Loucy (cell line): ENCODE data around the gene GNAT1.
A peak's percentile ranks its signal among the peaks of the same experiment; 100 is the strongest.

ENCODE experiments used
- H2AFZ ChIP-seq: fragments of 200-600 bp; sonication (generic); 2 replicates; pipeline ENCODE4 v1.6.0; 2016; ENCODE audit warnings: antibody characterized with exemption, mild to moderate bottlenecking, low read length, moderate library complexity
- H3F3A ChIP-seq: fragments of 200-600 bp; 2 replicates; pipeline ENCODE4 v1.6.0; 2016; ENCODE audit warnings: antibody characterized with exemption, low read depth, mild to moderate bottlenecking
- H3K27me3 ChIP-seq: fragments of 200-600 bp; sonication (generic); 2 replicates; pipeline ENCODE4 v1.6.1; 2014; ENCODE audit warnings: low read length, mild to moderate bottlenecking; ENCODE audit not compliant: insufficient read depth, poor library complexity, severe bottlenecking
- H3K36me3 ChIP-seq: fragments of 200-600 bp; sonication (generic); 2 replicates; pipeline ENCODE4 v1.6.1; 2016; ENCODE audit warnings: low read length; ENCODE audit not compliant: insufficient read depth
- H3K4me1 ChIP-seq: fragments of 200-600 bp; sonication (generic); 2 replicates; pipeline ENCODE4 v1.5.1; 2014; ENCODE audit warnings: low read length, mild to moderate bottlenecking; ENCODE audit not compliant: insufficient read depth, poor library complexity, severe bottlenecking
- H3K4me2 ChIP-seq: fragments of 200-600 bp; sonication (generic); 2 replicates; pipeline ENCODE4 v1.6.0; 2014; ENCODE audit warnings: antibody characterized with exemption, low read length, low read depth, mild to moderate bottlenecking; ENCODE audit not compliant: poor library complexity, severe bottlenecking
- H3K4me3 ChIP-seq: fragments of 200-600 bp; sonication (generic); 2 replicates; pipeline ENCODE4 v1.5.1; 2014; ENCODE audit warnings: low read length, mild to moderate bottlenecking, mixed read lengths; ENCODE audit not compliant: poor library complexity, severe bottlenecking
- H3K79me2 ChIP-seq: fragments of 200-600 bp; sonication (generic); 2 replicates; pipeline ENCODE4 v1.6.1; 2014; ENCODE audit warnings: low read length; ENCODE audit not compliant: insufficient read depth
- H3K9ac ChIP-seq: fragments of 200-600 bp; sonication (generic); 2 replicates; pipeline ENCODE4 v1.6.0; 2014; ENCODE audit warnings: mild to moderate bottlenecking, low read depth, low read length, moderate library complexity; ENCODE audit not compliant: poor library complexity, severe bottlenecking
- H3K9me2 ChIP-seq: fragments of 200-600 bp; sonication (generic); replicated peaks from 2 replicates; pipeline ENCODE4 v1.6.1; 2016; ENCODE audit warnings: low read depth, low read length, mixed read lengths
- H3K9me3 ChIP-seq: fragments of 200-600 bp; sonication (generic); 2 replicates; pipeline ENCODE4 v1.6.1; 2014; ENCODE audit warnings: mild to moderate bottlenecking, antibody characterized with exemption, low read length, low read depth; ENCODE audit not compliant: insufficient read depth
- H4K20me1 ChIP-seq: fragments of 200-600 bp; sonication (generic); 2 replicates; pipeline ENCODE4 v1.6.0; 2014; ENCODE audit warnings: antibody characterized with exemption, low read length, mild to moderate bottlenecking; ENCODE audit not compliant: insufficient read depth, poor library complexity, severe bottlenecking
- EZH2phosphoT487 ChIP-seq: fragments of 200-600 bp; IDR thresholded peaks from 2 replicates; pipeline ENCODE4 v1.6.1; 2018; ENCODE audit warnings: antibody characterized with exemption, mild to moderate bottlenecking, moderate library complexity, borderline replicate concordance
- TF ChIP-seq, protein P1 (sequence below): fragments of 200-600 bp; sonication (generic); conservative IDR thresholded peaks from 2 replicates; pipeline ENCODE4 v1.5.1; 2014; ENCODE audit warnings: mild to moderate bottlenecking, antibody characterized with exemption, low read length

The GNAT1 gene

DNA sequence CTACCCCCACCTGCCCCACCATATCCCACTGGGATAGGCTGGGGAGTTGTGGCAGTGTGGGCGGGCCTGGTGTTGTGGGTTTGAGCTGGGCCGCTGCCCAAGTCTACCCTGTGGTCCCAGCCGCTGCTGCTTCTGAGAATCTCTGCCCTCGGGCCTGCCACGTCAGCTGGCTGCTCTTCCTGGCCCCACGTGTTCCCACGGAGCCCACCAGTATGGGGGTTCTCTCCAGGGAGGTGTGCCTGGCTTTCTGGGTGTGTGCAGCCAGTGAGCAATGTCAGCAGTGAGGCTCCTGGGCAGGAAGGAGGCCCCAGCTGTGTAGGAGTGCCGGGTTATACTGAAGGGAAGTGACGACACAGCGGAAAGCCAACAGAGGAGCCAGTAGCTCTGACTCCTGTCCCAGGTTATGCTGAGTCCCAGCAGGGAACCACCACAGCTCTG lies 55.1 kb downstream of the GNAT1 start:
- no peak overlapping the region for H2AFZ ChIP-seq
- peaks cover 95% of the 10 kb centered on the region for H4K20me1 ChIP-seq
- H3K4me1 ChIP-seq: peaks cover 42% of the 10 kb centered on the region

More for the DNA sequence above, 55.1 kb downstream of the GNAT1 start:
- no peaks in the 10 kb centered on the region for H3K9me2 ChIP-seq
- peaks cover 96% of the 10 kb centered on the region for H3K79me2 ChIP-seq
- no peaks in the 10 kb centered on the region for H3K27me3 ChIP-seq
- H3K36me3 ChIP-seq: peaks cover 43% of the 10 kb centered on the region; the same call in 1 of the 2 replicates
- peaks cover 3% of the 10 kb centered on the region; the same call in 1 of the 2 replicates for H3F3A ChIP-seq
- H3K4me3 ChIP-seq: peak overlapping the region; percentile 75
- H3K9ac ChIP-seq: peak overlapping the region; percentile 66
- TF ChIP-seq EZH2phosphoT487: no peak
- TF ChIP-seq, protein P1, sequence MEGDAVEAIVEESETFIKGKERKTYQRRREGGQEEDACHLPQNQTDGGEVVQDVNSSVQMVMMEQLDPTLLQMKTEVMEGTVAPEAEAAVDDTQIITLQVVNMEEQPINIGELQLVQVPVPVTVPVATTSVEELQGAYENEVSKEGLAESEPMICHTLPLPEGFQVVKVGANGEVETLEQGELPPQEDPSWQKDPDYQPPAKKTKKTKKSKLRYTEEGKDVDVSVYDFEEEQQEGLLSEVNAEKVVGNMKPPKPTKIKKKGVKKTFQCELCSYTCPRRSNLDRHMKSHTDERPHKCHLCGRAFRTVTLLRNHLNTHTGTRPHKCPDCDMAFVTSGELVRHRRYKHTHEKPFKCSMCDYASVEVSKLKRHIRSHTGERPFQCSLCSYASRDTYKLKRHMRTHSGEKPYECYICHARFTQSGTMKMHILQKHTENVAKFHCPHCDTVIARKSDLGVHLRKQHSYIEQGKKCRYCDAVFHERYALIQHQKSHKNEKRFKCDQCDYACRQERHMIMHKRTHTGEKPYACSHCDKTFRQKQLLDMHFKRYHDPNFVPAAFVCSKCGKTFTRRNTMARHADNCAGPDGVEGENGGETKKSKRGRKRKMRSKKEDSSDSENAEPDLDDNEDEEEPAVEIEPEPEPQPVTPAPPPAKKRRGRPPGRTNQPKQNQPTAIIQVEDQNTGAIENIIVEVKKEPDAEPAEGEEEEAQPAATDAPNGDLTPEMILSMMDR: no peak
- peak overlapping the region; percentile 86 for H3K4me2 ChIP-seq
- H3K9me3 ChIP-seq: no peaks in the 10 kb centered on the region
